Rectal smooth muscle tissue (tissue), 1 donor: ENCODE measurements around the gene DUOXA2.
A peak's percentile ranks its signal among the peaks of the same experiment; 100 is the strongest.

Experiments used
- H3K27ac ChIP-seq: one replicate; pipeline ENCODE4 v1.7.0; 2013; ENCODE audit warnings: low read depth, low read length, inconsistent platforms
- H3K27me3 ChIP-seq: one replicate; pipeline ENCODE4 v1.7.0; 2013; ENCODE audit warnings: low read length; ENCODE audit not compliant: control insufficient read depth, insufficient read depth
- H3K36me3 ChIP-seq: one replicate; pipeline ENCODE4 v1.7.0; 2013; ENCODE audit warnings: low read length; ENCODE audit not compliant: control insufficient read depth, insufficient read depth
- H3K4me1 ChIP-seq: one replicate; pipeline ENCODE4 v1.7.0; 2013; ENCODE audit warnings: low read length; ENCODE audit not compliant: control insufficient read depth, insufficient read depth
- H3K4me3 ChIP-seq: one replicate; pipeline ENCODE4 v1.7.0; 2013; ENCODE audit warnings: low read length
- H3K9ac ChIP-seq: one replicate; pipeline ENCODE4 v1.7.0; 2013; ENCODE audit warnings: low read length

DUOXA2 gene

GRCh38 chr15:45149060-45149459, 34.9 kb downstream of the DUOXA2 start:
- no peaks in the 10 kb centered on the region for H3K36me3 ChIP-seq
- no peak overlapping the region for H3K4me3 ChIP-seq

GRCh38 chr15:45150481-45150880, 36.4 kb downstream of the DUOXA2 start:
- Histone ChIP-seq H3K9ac (no peak overlapping the region), H3K27ac (no peak overlapping the region), H3K36me3 (no peaks in the 10 kb centered on the region), H3K4me1 (no peaks in the 10 kb centered on the region), H3K4me3 (no peak overlapping the region), H3K27me3 (no peaks in the 10 kb centered on the region)

More at GRCh38 chr15:45149060-45149459, 34.9 kb downstream of the DUOXA2 start:
- no peak overlapping the region for H3K27ac ChIP-seq
- H3K27me3 ChIP-seq, result no peaks in the 10 kb centered on the region
- H3K9ac ChIP-seq, result no peak overlapping the region
- H3K4me1 ChIP-seq, result no peaks in the 10 kb centered on the region

GRCh38 chr15:45150997-45151396, 36.9 kb downstream of the DUOXA2 start:
- no peaks in the 10 kb centered on the region for H3K36me3 ChIP-seq
- no peaks in the 10 kb centered on the region for H3K27me3 ChIP-seq
- no peak overlapping the region for H3K4me3 ChIP-seq
- no peaks in the 10 kb centered on the region for H3K4me1 ChIP-seq
- no peak overlapping the region for H3K27ac ChIP-seq
- H3K9ac ChIP-seq, result no peak overlapping the region

- no peak overlapping the region for H3K27ac ChIP-seq
- H3K4me3 ChIP-seq, result no peak overlapping the region
- H3K9ac ChIP-seq, result no peak overlapping the region
- H3K4me1 ChIP-seq, result no peaks in the 10 kb centered on the region
- H3K36me3 ChIP-seq, result no peaks in the 10 kb centered on the region
- no peaks in the 10 kb centered on the region for H3K27me3 ChIP-seq
Measured at GRCh38 chr15:45151998-45152828, 38.1 kb downstream of the DUOXA2 start.

GRCh38 chr15:45155739-45156138, 41.6 kb downstream of the DUOXA2 start:
- no peaks in the 10 kb centered on the region for H3K4me1 ChIP-seq
- no peaks in the 10 kb centered on the region for H3K27me3 ChIP-seq
- H3K4me3 ChIP-seq, result no peak overlapping the region
- no peaks in the 10 kb centered on the region for H3K36me3 ChIP-seq
- H3K9ac ChIP-seq, result no peak overlapping the region
- H3K27ac ChIP-seq, result no peak overlapping the region

- no peaks in the 10 kb centered on the region for H3K36me3 ChIP-seq
- no peak overlapping the region for H3K27ac ChIP-seq
- no peak overlapping the region for H3K4me3 ChIP-seq
- no peaks in the 10 kb centered on the region for H3K27me3 ChIP-seq
- no peaks in the 10 kb centered on the region for H3K4me1 ChIP-seq
- H3K9ac ChIP-seq, result no peak overlapping the region
Measured at GRCh38 chr15:45156744-45157455, 42.8 kb downstream of the DUOXA2 start.

GRCh38 chr15:45157974-45158373, 43.8 kb downstream of the DUOXA2 start:
- H3K27ac ChIP-seq, result no peak overlapping the region
- no peak overlapping the region for H3K9ac ChIP-seq
- H3K27me3 ChIP-seq, result no peaks in the 10 kb centered on the region
- no peak overlapping the region for H3K4me3 ChIP-seq
- H3K36me3 ChIP-seq, result no peaks in the 10 kb centered on the region
- H3K4me1 ChIP-seq, result no peaks in the 10 kb centered on the region

GRCh38 chr15:45161666-45162065, 47.5 kb downstream of the DUOXA2 start:
- Histone ChIP-seq H3K36me3 (no peaks in the 10 kb centered on the region), H3K9ac (no peak overlapping the region), H3K27me3 (no peaks in the 10 kb centered on the region), H3K4me3 (no peak overlapping the region), H3K27ac (no peak overlapping the region), H3K4me1 (no peaks in the 10 kb centered on the region)

GRCh38 chr15:45162771-45163507, 48.8 kb downstream of the DUOXA2 start:
- Histone ChIP-seq H3K27ac (no peak overlapping the region), H3K9ac (no peak overlapping the region), H3K4me1 (no peaks in the 10 kb centered on the region), H3K4me3 (no peak overlapping the region), H3K27me3 (no peaks in the 10 kb centered on the region), H3K36me3 (no peaks in the 10 kb centered on the region)

GRCh38 chr15:45163508-45163856, 49.4 kb downstream of the DUOXA2 start:
- no peak overlapping the region for H3K9ac ChIP-seq
- H3K4me1 ChIP-seq, result no peaks in the 10 kb centered on the region
- H3K27ac ChIP-seq, result no peak overlapping the region
- H3K36me3 ChIP-seq, result no peaks in the 10 kb centered on the region
- no peaks in the 10 kb centered on the region for H3K27me3 ChIP-seq
- no peak overlapping the region for H3K4me3 ChIP-seq

GRCh38 chr15:45164914-45165313, 50.8 kb downstream of the DUOXA2 start:
- Histone ChIP-seq H3K27me3 (no peaks in the 10 kb centered on the region), H3K4me3 (no peak overlapping the region), H3K27ac (no peak overlapping the region), H3K9ac (no peak overlapping the region), H3K36me3 (no peaks in the 10 kb centered on the region), H3K4me1 (no peaks in the 10 kb centered on the region)

- Histone ChIP-seq H3K36me3 (no peaks in the 10 kb centered on the region), H3K4me1 (no peaks in the 10 kb centered on the region), H3K4me3 (no peak overlapping the region), H3K9ac (no peak overlapping the region), H3K27me3 (no peaks in the 10 kb centered on the region), H3K27ac (peak overlapping the region; percentile 97)
Measured at GRCh38 chr15:45165536-45165935, 51.4 kb downstream of the DUOXA2 start.
